Fibroblast of skin of right biceps (primary cell): ENCODE results near the gene ODAD4.

ENCODE experiments used
- DNase-seq: peaks from one replicate; pipeline ENCODE4 v3.0.0-alpha.2; 2013

ODAD4 gene

GRCh38 chr17:41930009-41930832, at the start of gene ODAD4:
Gene ODAD4, plus strand, starts transcription at chr17:41930617. Its CDS starts 107 bp downstream, at chr17:41930724.
- peak; percentile 98 for DNase-seq

DNA sequence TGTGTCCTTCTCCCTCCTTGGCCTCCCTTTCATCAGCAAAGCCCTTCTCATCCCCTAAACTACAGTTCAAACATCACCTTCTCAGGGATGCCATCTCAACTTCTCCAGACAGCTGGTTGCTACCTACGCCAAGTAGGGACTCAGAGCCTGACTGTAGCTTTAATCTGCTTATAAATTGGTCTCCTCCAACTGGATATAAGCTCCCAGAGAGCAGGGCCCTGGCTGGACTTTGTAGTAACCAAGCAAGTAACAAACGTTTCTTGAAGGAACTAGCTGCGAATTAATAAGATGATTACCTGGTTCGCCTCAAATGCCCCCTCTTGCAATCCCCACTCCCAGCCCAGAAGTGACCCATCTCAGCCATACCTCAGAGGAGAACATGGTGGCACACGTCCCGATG, 47.7 kb upstream of the ODAD4 start:
- DNase-seq = no peak

DNA sequence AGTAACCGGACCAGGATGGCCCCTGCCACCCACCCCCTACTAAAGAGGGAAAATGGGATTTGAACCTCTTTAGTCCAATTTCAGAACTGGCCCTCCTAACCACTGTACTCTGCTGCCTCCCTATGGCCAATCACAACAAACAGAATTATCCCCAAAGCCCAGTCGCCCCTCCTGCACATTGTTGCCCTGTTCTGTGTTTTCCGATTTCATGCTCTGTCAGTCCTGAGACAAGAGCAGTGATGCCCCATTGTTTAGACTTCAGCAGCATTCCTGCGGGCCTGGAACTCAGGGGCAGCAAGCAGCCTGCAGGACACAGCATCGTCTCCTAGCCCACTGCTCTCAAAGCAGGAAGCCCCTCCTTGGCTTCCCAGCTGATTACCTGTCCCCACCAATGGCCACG, 44.7 kb upstream of the ODAD4 start:
- DNase-seq = no peak

- DNase-seq = no peak
Observed at GRCh38 chr17:41888332-41888965, 42.0 kb upstream of the ODAD4 start.

DNA sequence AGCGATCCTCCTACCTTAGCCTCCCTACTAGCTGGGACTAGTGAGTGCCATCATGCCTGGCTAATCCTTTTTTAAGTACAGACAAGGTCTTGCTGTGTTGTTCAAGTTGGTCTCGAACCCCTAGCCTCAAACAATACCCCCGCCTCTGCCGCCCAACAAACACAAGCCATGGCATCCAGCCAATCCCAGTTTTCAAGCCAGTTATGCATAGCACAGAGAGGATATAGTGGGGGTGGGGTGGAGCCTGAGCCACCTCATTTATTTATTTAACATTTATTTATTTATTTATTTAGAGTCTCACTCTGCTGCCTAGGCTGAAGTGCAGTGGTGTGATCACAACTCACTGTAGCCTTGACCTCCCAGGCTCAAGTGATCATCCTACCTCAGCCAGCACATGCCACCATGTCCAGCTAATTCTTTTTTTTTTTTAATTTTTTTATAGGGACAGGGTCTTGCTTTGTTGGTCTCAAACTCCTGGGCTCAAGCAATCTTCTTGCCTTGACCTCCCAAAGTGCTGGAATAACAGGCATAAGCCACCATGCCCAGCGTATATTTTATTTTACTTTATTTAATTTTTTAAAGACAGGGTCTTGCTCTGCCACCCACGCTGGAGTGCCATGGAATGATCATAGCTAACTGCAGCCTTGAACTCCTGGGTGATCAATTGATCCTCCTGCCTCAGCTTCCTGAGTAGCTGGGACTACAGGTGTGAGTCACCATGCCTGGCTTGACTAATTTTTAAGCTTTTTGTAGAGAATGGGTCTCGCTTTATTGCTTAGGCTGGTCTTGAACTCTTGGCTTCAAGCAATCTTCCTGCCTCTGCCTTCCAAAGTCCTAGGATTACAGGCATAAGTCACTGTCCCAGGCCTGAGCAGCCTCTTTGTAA, 39.0 kb upstream of the ODAD4 start:
- no peak for DNase-seq

GRCh38 chr17:41892021-41892376, 38.4 kb upstream of the ODAD4 start:
- no peak for DNase-seq

- no peak for DNase-seq
Observed at GRCh38 chr17:41893384-41893783, 37.0 kb upstream of the ODAD4 start.

- DNase-seq = peak; percentile 92
Observed at GRCh38 chr17:41894791-41895331, 35.6 kb upstream of the ODAD4 start.

- DNase-seq = peak; percentile 25
Observed at GRCh38 chr17:41895617-41896016, 34.8 kb upstream of the ODAD4 start.

DNA sequence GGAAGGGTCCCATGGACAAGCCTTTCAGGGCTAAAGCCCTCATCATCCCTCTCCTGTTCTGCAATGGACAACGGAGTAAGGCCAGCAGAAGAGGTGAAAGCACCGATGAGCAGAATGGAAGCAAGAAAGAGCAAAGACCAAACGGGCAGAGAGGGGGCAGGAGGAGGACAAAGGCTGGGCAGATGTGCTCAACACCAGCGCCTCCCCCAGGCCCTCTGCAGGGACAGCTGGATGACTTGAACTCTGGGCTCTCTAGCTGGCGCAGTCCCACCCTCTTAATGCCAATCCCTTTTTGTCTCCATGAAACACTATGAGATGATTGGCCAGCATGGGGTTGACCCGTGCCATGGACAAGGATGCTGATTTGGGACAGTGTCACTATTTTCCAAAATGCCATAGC, 33.7 kb upstream of the ODAD4 start:
- DNase-seq = no peak

DNA sequence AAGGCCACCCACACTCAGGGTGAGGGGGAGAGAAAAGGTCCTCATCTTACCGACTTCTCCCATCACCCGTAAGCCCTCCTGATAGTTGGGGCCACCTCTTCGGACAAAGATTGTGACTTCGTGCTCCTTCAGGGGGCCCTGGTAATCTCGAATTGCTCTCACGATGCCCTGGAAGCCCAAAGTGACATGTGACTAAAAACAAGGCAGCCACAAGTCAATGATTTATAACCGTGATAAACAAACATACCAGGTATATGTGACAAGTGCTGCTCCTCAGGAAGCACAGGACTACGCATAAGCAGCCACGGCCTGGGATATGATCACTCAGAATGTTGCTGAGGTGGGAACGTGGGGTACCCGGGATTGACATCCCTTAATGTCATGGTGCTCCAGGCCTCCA, 28.8 kb upstream of the ODAD4 start:
- no peak for DNase-seq

DNA sequence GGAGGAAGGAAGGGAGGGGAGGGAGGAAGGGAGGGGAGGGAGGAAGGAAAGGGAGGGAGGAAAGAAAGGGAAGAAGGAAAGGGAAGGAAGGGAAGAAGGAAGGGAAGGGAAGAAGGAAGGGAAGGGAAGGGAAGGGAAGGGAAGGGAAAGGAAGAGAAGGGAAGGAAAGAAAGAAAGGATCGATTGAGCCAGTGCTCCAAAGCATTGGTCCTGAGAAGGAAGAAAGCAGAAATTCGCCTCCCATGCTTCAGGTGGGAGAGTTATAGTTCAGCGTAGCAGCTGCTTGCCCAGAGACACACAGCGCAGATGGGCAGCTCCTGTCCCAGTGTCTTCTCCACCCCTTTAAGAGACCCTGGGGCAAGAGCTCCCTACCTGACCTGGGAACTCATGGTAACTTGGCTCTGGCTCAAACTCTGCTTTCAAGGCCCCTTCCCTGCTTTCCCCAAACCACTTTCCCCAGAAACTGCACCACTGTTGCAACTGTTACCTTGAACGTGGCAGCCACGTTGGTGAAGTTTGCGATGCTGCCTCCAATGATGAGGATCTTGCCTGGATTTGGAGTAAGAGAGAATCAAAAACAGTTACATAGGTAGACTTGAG, 26.1 kb upstream of the ODAD4 start:
- DNase-seq = no peak

- no peak for DNase-seq
Observed at GRCh38 chr17:41905172-41905571, 25.2 kb upstream of the ODAD4 start.

- peak; percentile 32 for DNase-seq
Observed at GRCh38 chr17:41906465-41907184, 23.8 kb upstream of the ODAD4 start.

GRCh38 chr17:41907185-41907556, 23.2 kb upstream of the ODAD4 start:
- peak; percentile 92 for DNase-seq

DNA sequence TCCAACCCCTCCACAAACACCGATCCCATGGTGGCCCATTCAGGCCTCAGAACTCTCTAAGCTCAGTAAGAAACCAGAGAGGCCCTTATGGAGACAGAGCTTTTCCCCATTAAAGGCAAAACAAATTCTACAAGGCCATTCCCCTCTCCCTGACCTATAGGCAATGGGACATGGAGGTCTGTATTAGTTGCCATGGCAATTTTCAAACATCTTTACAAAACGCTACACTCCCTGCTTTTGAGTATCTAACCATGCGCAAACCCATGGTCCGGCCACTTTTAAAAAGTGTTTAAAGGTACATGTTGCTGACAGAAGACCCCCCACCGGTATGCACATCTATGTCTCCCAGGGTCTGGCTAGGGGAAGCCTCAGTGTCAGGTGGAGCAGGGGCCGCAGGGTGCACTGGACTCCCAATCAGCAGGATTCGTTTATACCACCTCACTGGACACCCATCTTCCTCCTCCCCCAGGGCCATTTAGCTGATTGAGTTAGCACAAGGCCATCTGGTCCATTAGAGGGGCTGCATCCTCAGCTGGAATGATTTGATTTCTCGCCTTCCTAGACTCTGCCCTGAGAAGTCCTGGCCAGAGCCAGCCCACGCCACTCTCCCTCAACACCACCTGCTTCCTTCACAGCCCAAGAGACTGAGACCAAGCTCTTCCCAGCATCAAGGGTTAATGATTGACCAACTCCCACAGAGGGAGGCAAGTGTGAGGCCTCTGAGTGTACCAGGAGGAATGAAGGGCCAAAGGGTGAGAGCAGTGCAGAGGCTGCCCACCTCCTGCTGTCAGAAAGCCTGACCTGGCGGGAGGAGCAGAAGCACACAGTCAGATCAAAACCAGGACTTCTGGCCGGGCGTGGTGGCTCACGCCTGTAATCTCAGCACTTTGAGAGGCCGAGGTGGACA, 22.5 kb upstream of the ODAD4 start:
- no peak for DNase-seq

- DNase-seq = no peak
Observed at GRCh38 chr17:41909088-41909487, 21.3 kb upstream of the ODAD4 start.

DNA sequence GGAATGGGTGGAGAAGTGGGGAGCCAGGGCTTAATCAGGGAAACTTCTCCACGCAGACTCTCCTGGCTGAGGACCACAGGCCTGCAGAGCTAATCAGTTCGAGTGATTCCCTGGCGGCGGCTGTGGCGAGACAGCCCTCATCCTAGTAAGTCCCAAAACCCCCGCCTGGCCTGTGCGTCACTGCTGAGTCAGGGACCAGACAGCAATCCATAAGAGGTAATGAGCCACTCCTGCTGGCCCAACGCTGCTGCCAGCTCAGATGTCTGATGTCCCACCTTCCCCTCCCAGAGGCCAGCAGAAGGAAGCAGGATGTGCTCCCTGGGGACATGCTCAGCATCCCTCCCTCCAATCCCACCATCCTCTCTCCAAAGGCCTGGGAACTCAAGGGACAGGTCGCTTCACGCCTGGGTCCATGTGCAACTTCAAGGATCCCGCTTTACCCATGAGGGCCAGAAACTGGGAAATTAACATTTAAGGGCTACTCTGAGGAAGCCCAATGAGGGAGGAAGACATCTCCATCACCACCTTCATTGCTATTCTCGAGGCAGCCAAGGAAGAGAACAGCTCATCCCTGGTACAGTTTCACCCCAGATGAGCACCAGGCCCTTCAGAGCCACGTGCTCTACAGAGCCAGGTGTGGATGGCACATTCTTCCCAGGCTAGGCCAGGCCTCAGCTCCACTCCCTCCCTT, 19.6 kb upstream of the ODAD4 start:
- peak; percentile 99 for DNase-seq

GRCh38 chr17:41912925-41913324, 17.5 kb upstream of the ODAD4 start:
- DNase-seq = no peak

DNA sequence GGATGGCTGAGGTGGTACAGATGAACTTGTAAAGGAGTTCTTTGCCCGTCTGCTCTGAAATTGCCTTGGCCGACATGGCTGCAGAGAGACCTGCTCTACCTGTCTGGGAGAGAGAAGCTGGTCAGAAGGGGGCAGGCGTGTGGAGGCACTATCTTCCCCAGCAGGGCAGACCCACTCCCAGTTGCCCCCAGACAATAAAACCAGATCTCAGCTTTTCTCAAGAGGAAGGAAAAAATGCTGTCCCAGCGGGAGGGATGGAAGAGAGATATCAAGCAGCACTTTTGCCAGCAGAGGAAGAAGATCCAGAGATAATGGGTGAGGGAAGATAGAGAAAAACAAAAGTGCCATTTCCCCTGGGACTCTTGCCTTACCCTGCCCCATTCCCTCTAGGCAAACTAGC, 16.6 kb upstream of the ODAD4 start:
- no peak for DNase-seq
